ENCODE measurements around the gene RAB20.

The RAB20 gene

DNA sequence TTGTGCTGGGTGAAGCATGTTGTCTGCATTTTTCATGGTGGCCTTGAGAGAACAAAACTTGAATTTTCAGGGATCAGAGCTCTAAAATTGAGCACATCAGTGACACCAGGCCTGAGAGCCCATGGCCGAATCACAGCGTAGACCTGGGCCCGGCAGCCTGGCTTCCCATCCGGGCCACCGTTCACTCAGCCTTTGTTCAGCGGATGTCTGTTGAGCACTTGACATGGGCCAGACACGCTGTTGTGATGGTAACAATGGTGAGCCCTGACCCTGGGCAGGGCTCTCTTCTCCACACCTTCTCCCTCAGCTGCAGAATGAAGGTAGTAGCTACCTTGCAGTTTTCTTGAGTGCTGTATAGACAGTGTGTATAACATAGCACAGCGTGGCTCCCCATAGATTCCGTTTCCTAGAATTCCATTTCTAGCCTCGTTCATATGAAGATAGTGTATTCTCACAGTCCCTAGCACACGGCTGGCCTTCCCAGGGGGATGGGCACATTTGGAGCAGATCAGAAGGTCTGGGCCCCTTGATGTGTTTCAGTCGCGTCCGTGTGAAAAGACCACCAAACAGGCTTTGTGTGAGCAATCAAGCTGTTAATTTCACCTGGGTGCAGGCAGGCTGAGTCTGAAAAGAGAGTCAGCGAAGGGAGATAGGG is 75.3 kb downstream of the RAB20 start:
- no peaks in the 10 kb centered on the region for H3K9me2 ChIP-seq (replicated peaks; ENCODE audit: low read depth, low read length)
- no peak for TF ChIP-seq EZH2phosphoT487 (IDR thresholded peaks at IDR 0.05; ENCODE audit: borderline replicate concordance)
- TF ChIP-seq, protein P1, sequence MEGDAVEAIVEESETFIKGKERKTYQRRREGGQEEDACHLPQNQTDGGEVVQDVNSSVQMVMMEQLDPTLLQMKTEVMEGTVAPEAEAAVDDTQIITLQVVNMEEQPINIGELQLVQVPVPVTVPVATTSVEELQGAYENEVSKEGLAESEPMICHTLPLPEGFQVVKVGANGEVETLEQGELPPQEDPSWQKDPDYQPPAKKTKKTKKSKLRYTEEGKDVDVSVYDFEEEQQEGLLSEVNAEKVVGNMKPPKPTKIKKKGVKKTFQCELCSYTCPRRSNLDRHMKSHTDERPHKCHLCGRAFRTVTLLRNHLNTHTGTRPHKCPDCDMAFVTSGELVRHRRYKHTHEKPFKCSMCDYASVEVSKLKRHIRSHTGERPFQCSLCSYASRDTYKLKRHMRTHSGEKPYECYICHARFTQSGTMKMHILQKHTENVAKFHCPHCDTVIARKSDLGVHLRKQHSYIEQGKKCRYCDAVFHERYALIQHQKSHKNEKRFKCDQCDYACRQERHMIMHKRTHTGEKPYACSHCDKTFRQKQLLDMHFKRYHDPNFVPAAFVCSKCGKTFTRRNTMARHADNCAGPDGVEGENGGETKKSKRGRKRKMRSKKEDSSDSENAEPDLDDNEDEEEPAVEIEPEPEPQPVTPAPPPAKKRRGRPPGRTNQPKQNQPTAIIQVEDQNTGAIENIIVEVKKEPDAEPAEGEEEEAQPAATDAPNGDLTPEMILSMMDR (conservative IDR thresholded peaks at IDR 0.05; ENCODE audit: low read length) = no peak
- no peak overlapping the region for H2AFZ ChIP-seq (ENCODE audit: low read length)
- no peaks in the 10 kb centered on the region for H3K9me3 ChIP-seq (ENCODE audit: insufficient read depth, low read depth, low read length)
- no peaks in the 10 kb centered on the region for H3K27me3 ChIP-seq (ENCODE audit: insufficient read depth, low read length, poor library complexity, severe bottlenecking)
- no peak overlapping the region for H3K4me3 ChIP-seq (ENCODE audit: low read length, poor library complexity, severe bottlenecking)
- no peaks in the 10 kb centered on the region for H3K36me3 ChIP-seq (ENCODE audit: insufficient read depth, low read length)
- H3K79me2 ChIP-seq (ENCODE audit: insufficient read depth, low read length) = no peaks in the 10 kb centered on the region
- no peaks in the 10 kb centered on the region for H3K4me1 ChIP-seq (ENCODE audit: insufficient read depth, low read length, poor library complexity, severe bottlenecking)
- H4K20me1 ChIP-seq (ENCODE audit: insufficient read depth, low read length, poor library complexity, severe bottlenecking) = no peaks in the 10 kb centered on the region
- no peaks in the 10 kb centered on the region for H3F3A ChIP-seq (ENCODE audit: low read depth)
- no peak overlapping the region for H3K4me2 ChIP-seq (ENCODE audit: low read depth, low read length, poor library complexity, severe bottlenecking)
- H3K9ac ChIP-seq (ENCODE audit: low read depth, low read length, poor library complexity, severe bottlenecking) = no peak overlapping the region

DNA sequence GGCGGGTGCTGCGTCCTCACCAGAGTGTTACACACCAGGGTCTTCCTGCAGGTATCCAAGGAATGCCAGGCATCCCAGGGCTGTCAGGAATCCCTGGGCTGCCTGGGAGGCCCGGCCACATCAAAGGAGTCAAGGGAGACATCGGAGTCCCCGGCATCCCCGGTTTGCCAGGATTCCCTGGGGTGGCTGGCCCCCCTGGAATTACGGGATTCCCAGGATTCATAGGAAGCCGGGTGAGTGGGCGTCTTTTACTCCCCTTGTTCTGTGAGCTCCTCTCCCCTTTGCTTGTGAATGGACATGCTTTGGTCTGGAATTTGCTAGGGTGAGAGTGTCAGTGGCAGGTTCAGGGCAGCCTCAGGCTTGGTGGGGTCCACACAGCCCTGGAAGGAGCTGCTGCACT is 75.9 kb downstream of the RAB20 start:
- no peak overlapping the region for H3K9ac ChIP-seq (ENCODE audit: low read depth, low read length, poor library complexity, severe bottlenecking)
- no peaks in the 10 kb centered on the region for H3F3A ChIP-seq (ENCODE audit: low read depth)
- no peak overlapping the region for H3K4me3 ChIP-seq (ENCODE audit: low read length, poor library complexity, severe bottlenecking)
- TF ChIP-seq EZH2phosphoT487 (IDR thresholded peaks at IDR 0.05; ENCODE audit: borderline replicate concordance) = no peak
- TF ChIP-seq, protein P1 (conservative IDR thresholded peaks at IDR 0.05; ENCODE audit: low read length) = no peak
- no peaks in the 10 kb centered on the region for H3K9me2 ChIP-seq (replicated peaks; ENCODE audit: low read depth, low read length)
- no peaks in the 10 kb centered on the region for H4K20me1 ChIP-seq (ENCODE audit: insufficient read depth, low read length, poor library complexity, severe bottlenecking)
- no peak overlapping the region for H3K4me2 ChIP-seq (ENCODE audit: low read depth, low read length, poor library complexity, severe bottlenecking)
- H3K36me3 ChIP-seq (ENCODE audit: insufficient read depth, low read length) = no peaks in the 10 kb centered on the region
- H3K9me3 ChIP-seq (ENCODE audit: insufficient read depth, low read depth, low read length) = no peaks in the 10 kb centered on the region
- no peaks in the 10 kb centered on the region for H3K79me2 ChIP-seq (ENCODE audit: insufficient read depth, low read length)
- no peaks in the 10 kb centered on the region for H3K4me1 ChIP-seq (ENCODE audit: insufficient read depth, low read length, poor library complexity, severe bottlenecking)
- no peaks in the 10 kb centered on the region for H3K27me3 ChIP-seq (ENCODE audit: insufficient read depth, low read length, poor library complexity, severe bottlenecking)
- no peak overlapping the region for H2AFZ ChIP-seq (ENCODE audit: low read length)

DNA sequence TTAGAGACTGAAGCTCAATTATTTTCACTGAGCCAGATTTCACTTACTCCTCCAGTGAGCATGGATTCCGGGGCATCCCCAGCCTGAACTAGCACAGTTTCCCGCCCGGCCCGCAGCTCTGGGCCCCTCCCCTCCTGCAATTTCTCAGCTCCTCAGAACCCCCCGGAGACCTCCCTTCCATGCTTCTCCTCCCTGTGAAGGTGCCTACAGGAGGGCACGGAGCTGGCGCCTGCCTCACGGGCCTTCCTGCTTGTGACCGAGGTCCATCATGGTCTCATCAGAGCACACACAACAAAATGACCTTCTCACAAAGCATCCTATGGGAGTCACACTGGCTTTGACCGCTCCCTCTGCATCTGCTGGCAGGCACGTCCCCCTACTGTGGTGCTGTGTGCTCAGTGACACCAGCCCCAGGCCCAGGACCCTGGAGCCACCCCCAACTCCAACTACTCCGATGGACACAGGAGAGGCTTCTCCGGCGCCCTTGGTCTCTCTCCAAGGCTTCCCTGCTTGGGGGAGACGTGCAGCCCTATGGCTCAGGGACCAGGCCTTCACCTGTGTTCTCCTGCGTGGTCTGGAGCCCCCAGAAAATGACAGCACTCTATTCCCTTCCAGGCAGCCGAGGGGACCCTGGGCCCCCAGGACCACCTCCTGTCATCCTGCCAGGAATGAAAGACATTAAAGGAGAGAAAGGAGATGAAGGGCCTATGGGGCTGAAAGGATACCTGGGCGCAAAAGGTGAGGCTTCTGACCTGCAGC is 77.1 kb downstream of the RAB20 start:
- no peak for TF ChIP-seq EZH2phosphoT487 (IDR thresholded peaks at IDR 0.05; ENCODE audit: borderline replicate concordance)
- TF ChIP-seq, protein P1 (conservative IDR thresholded peaks at IDR 0.05; ENCODE audit: low read length) = no peak
- H3K9me3 ChIP-seq (ENCODE audit: insufficient read depth, low read depth, low read length) = no peaks in the 10 kb centered on the region
- H4K20me1 ChIP-seq (ENCODE audit: insufficient read depth, low read length, poor library complexity, severe bottlenecking) = no peaks in the 10 kb centered on the region
- no peak overlapping the region for H2AFZ ChIP-seq (ENCODE audit: low read length)
- H3K4me2 ChIP-seq (ENCODE audit: low read depth, low read length, poor library complexity, severe bottlenecking) = no peak overlapping the region
- no peak overlapping the region for H3K4me3 ChIP-seq (ENCODE audit: low read length, poor library complexity, severe bottlenecking)
- no peaks in the 10 kb centered on the region for H3K4me1 ChIP-seq (ENCODE audit: insufficient read depth, low read length, poor library complexity, severe bottlenecking)
- no peaks in the 10 kb centered on the region for H3K36me3 ChIP-seq (ENCODE audit: insufficient read depth, low read length)
- no peaks in the 10 kb centered on the region for H3K79me2 ChIP-seq (ENCODE audit: insufficient read depth, low read length)
- H3F3A ChIP-seq (ENCODE audit: low read depth) = no peaks in the 10 kb centered on the region
- H3K9me2 ChIP-seq (replicated peaks; ENCODE audit: low read depth, low read length) = no peaks in the 10 kb centered on the region
- H3K27me3 ChIP-seq (ENCODE audit: insufficient read depth, low read length, poor library complexity, severe bottlenecking) = no peaks in the 10 kb centered on the region
- H3K9ac ChIP-seq (ENCODE audit: low read depth, low read length, poor library complexity, severe bottlenecking) = no peak overlapping the region
